Upper lobe of left lung (tissue), 6 donors: ENCODE measurements around the gene SAMD11. TPM values are rescaled to one million over a fixed set of nuclear protein-coding genes. Genes with fewer than 3 reads are reported as not detected.

Source experiments
- ATAC-seq, 2 donors: fragments of 200-7000 bp; cut with Tn5 transposase; one replicate each; pipeline ENCODE4 v1.9.1; 2022; ENCODE audit warnings: mild to moderate bottlenecking in 2 of 2, moderate library complexity in 2 of 2; ENCODE audit not compliant: low FRiP score in 2 of 2
- DNase-seq, 2 donors: peaks; one replicate each; pipeline ENCODE4 v3.0.0-alpha.2; 2019 to 2020
- H3K27ac ChIP-seq, 4 donors: fragments of 200-600 bp; sonication (generic); one replicate each; pipeline ENCODE4 v1.5.1; 2016 to 2019
- H3K27me3 ChIP-seq, 4 donors: fragments of 200-600 bp; sonication (generic); one replicate each; pipeline ENCODE4 v1.5.1; 2017 to 2019
- H3K36me3 ChIP-seq, 4 donors: fragments of 200-600 bp; sonication (generic); one replicate each; pipeline ENCODE4 v1.5.1; 2016 to 2019
- H3K4me1 ChIP-seq, 4 donors: fragments of 200-600 bp; sonication (generic); one replicate each; pipeline ENCODE4 v1.5.1; 2018 to 2019
- H3K4me3 ChIP-seq, 4 donors: fragments of 200-600 bp; sonication (generic); one replicate each; pipeline ENCODE4 v1.5.1; 2017 to 2019; ENCODE audit warnings: mild to moderate bottlenecking in 2 of 4, moderate library complexity in 1 of 4
- H3K9me3 ChIP-seq, 4 donors: fragments of 200-600 bp; sonication (generic); one replicate each; pipeline ENCODE4 v1.5.1; 2018 to 2019
- EP300 ChIP-seq, 4 donors: sonication (generic); formaldehyde crosslinking; IDR thresholded peaks; one replicate each; pipeline ENCODE4 v1.5.1; 2017; ENCODE audit warnings: antibody characterized with exemption in 4 of 4, control low read depth in 2 of 4
- POLR2A ChIP-seq, 4 donors: fragments of 450-650 bp; IDR thresholded peaks; one replicate each; pipeline ENCODE4 v1.5.1; 2016 to 2017; ENCODE audit warnings: antibody characterized with exemption in 4 of 4, mild to moderate bottlenecking in 2 of 4
- POLR2AphosphoS5 ChIP-seq, 2 donors: sonication (generic); formaldehyde crosslinking; IDR thresholded peaks; one replicate each; pipeline ENCODE4 v1.5.1; 2017; ENCODE audit warnings: antibody characterized with exemption in 2 of 2
- WGBS, 2 donors: methylation state at CpG; one replicate each; pipeline ENCODE4 v1.1.5; 2017 to 2018; 5-methylcytosine and 5-hydroxymethylcytosine counted together
- total RNA-seq, 6 donors: library from RNA; depleted of rRNA in 4 of 6; stranded (reverse); fragments of >200 nt in 4 of 6; gene quantifications; one replicate each; pipeline versions ENCODE4 v1.1.0 to v1.2.1, GENCODE V29; 2016 to 2021
- TF ChIP-seq, protein P1 (sequence below), 6 experiments: fragments of 450-650 bp in 4 of 6; fragments of 200-600 bp in 2 of 6; sonication (generic) in 2 of 6; IDR thresholded peaks; one replicate each; pipeline ENCODE4 v1.5.1; 2016 to 2019; ENCODE audit warnings: antibody characterized with exemption in 6 of 6
- donor health status: DM: no; HTN: no; CAD: no; lungs with moderate emphysema.
- donor health status: DM: no; HTN: yes; CAD: no; lungs with severe emphysema.

SAMD11 gene
- total RNA-seq, 6 donors from 2014 or later = 1.0 to 9.3 (median 2.4) TPM

DNA sequence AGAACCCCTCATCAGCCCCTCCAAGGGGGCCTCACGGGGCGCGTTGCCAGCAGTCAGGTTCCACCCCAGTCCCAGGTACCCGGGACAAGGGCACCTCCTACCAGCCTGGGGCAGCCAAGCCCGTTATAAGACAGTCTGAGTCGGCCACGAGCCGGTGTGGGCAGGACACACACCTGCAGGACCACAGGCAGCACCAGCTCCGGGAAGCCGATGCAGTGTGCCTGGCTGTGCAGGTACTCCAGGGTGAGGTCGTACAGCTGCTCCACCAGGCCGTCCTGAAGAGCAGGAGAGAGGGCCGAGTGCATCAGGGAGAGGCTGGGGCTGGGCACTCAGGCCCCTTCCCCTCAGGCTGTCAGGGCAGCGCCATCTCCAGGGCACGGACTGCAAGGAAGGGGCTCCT, 24.2 kb downstream of the SAMD11 start:
- Histone ChIP-seq H3K27me3 (peaks cover 0 to 5% (median 2%) of the 10 kb centered on the region in 4 donors), H3K36me3 (peaks cover 13 to 87% (median 83%) of the 10 kb centered on the region in 4 donors), H3K9me3 (no peaks in the 10 kb centered on the region), H3K4me3 (no peak overlapping the region), H3K27ac (no peak overlapping the region), H3K4me1 (peaks cover under 1 to 4% (median 2%) of the 10 kb centered on the region in 4 donors)
- TF ChIP-seq, protein P1, sequence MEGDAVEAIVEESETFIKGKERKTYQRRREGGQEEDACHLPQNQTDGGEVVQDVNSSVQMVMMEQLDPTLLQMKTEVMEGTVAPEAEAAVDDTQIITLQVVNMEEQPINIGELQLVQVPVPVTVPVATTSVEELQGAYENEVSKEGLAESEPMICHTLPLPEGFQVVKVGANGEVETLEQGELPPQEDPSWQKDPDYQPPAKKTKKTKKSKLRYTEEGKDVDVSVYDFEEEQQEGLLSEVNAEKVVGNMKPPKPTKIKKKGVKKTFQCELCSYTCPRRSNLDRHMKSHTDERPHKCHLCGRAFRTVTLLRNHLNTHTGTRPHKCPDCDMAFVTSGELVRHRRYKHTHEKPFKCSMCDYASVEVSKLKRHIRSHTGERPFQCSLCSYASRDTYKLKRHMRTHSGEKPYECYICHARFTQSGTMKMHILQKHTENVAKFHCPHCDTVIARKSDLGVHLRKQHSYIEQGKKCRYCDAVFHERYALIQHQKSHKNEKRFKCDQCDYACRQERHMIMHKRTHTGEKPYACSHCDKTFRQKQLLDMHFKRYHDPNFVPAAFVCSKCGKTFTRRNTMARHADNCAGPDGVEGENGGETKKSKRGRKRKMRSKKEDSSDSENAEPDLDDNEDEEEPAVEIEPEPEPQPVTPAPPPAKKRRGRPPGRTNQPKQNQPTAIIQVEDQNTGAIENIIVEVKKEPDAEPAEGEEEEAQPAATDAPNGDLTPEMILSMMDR (IDR thresholded peaks at IDR 0.05) = no peak
- no peak for TF ChIP-seq POLR2AphosphoS5 (IDR thresholded peaks at IDR 0.05)
- no peak for TF ChIP-seq EP300 (IDR thresholded peaks at IDR 0.05)
- no peak for TF ChIP-seq POLR2A (IDR thresholded peaks at IDR 0.05)
- WGBS, 2 donors = 84 to 95% methylated on average over 3 to 15 of the region's 15 CpGs
- ATAC-seq (no peak), DNase-seq (peak in 1 of 2 donors; percentile 72)

DNA sequence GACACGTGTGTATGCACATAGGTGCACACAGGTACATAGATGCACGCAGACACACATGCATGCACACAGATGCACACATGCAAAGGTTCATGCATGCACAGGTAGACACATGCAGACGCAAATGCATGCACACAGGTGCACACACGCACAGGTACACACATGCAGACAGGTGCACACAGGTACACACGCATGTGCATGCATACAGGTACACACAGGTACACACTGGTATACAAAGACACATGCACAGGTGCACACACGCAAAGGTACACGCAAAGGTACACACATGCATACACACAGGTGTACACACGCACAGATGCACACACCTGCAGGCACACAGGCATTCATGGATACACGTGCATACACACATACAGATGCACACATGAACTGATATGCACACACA, 26.5 kb downstream of the SAMD11 start:
- H3K36me3 ChIP-seq = peaks cover 28 to 100% (median 95%) of the 10 kb centered on the region in 4 donors
- ATAC-seq (no peak), DNase-seq (no peak)
- no peaks in the 10 kb centered on the region for H3K27me3 ChIP-seq
- H3K4me3 ChIP-seq = no peak overlapping the region
- H3K27ac ChIP-seq = no peak overlapping the region
- no peak for TF ChIP-seq EP300 (IDR thresholded peaks at IDR 0.05)
- TF ChIP-seq, protein P1 (IDR thresholded peaks at IDR 0.05) = no peak
- TF ChIP-seq POLR2AphosphoS5 (IDR thresholded peaks at IDR 0.05) = no peak
- no peak for TF ChIP-seq POLR2A (IDR thresholded peaks at IDR 0.05)
- no peaks in the 10 kb centered on the region for H3K4me1 ChIP-seq
- 89 to 94% methylated on average over 9 of the region's 9 CpGs for WGBS, 2 donors
- H3K9me3 ChIP-seq = no peaks in the 10 kb centered on the region

DNA sequence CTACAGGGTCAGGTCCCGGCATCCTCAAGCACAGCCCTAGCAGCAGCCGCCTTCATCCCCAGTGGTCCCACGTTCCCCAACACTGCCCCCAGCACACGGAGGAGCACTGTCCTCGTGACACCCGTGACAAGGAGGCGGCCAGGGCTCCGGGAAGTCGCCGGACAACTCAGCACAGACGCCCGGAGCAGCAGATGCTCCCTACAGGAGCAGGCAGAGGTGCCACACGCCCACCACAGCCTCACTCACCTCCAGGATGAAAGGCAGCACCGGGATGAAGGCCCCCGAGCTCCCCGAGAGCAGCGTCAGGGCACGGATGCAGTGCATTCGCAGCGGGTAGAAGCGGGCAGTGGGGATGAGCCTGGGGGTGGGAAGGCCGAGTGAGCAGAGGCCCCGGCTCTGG, 27.2 kb downstream of the SAMD11 start:
- no peak for TF ChIP-seq POLR2A (IDR thresholded peaks at IDR 0.05)
- TF ChIP-seq POLR2AphosphoS5 (IDR thresholded peaks at IDR 0.05) = no peak
- no peak for TF ChIP-seq EP300 (IDR thresholded peaks at IDR 0.05)
- H3K4me3 ChIP-seq = no peak overlapping the region
- ATAC-seq (no peak), DNase-seq (peak in 1 of 2 donors; percentile 57)
- H3K27ac ChIP-seq = no peak overlapping the region
- H3K27me3 ChIP-seq = no peaks in the 10 kb centered on the region
- no peaks in the 10 kb centered on the region for H3K9me3 ChIP-seq
- H3K36me3 ChIP-seq = peaks cover 26 to 100% (median 96%) of the 10 kb centered on the region in 4 donors
- no peaks in the 10 kb centered on the region for H3K4me1 ChIP-seq
- 96 to 98% methylated on average over 17 to 23 of the region's 23 CpGs for WGBS, 2 donors

DNA sequence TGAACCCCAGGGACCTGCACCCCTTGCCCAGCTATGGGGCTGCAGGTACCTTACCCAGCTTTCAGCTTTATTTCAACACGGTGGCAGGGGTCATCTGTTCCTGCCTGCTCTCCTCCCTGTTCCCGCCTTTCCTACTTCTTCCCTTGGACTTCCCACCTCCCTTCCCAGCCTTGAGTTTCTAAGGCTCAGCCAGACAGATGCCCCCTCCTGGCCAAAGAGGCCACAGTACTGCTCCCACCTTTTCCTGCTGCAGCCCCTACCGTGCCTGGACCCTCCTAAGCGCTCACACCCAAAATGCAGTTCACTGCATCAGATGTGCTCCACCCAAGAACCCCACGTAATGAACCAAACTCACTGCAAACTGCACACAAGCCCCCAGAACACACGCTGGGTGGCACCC, 27.6 kb downstream of the SAMD11 start:
- H3K4me3 ChIP-seq = no peak overlapping the region
- no peaks in the 10 kb centered on the region for H3K9me3 ChIP-seq
- TF ChIP-seq, protein P1 (IDR thresholded peaks at IDR 0.05) = no peak
- TF ChIP-seq POLR2AphosphoS5 (IDR thresholded peaks at IDR 0.05) (no peak), EP300 (IDR thresholded peaks at IDR 0.05) (no peak), POLR2A (IDR thresholded peaks at IDR 0.05) (no peak)
- H3K36me3 ChIP-seq = peaks cover 25 to 100% (median 96%) of the 10 kb centered on the region in 4 donors
- H3K27ac ChIP-seq = no peak overlapping the region
- DNase-seq (no peak), ATAC-seq (no peak)
- 64 to 85% methylated on average over 5 to 6 of the region's 6 CpGs for WGBS, 2 donors
- H3K27me3 ChIP-seq = no peaks in the 10 kb centered on the region
- no peaks in the 10 kb centered on the region for H3K4me1 ChIP-seq

DNA sequence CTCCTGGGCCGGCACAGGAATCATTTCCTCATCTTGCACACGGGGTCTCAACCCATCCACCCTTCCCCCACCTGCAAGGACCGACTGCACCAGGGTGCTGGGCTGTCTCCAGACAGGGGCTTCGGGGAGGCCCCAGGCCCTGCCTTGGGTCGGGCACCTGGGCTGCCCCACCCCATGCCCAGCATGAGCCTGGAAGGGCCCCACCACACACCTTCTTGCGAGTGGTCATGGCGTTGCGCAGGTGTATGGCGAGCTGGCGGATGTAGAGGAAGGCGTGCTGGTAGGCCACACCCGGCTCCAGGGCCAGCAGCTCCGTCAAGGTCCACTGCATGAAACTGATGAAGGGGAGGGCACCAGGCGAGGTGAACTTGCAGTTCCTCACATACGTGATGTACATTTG, 28.5 kb downstream of the SAMD11 start:
- peak in 1 of 2 donors; percentile 67 for DNase-seq
- Histone ChIP-seq H3K27ac (no peak overlapping the region), H3K9me3 (no peaks in the 10 kb centered on the region), H3K27me3 (no peaks in the 10 kb centered on the region), H3K36me3 (peaks cover 25 to 100% (median 94%) of the 10 kb centered on the region in 4 donors), H3K4me3 (no peak overlapping the region), H3K4me1 (peaks cover 0 to 6% (median under 1%) of the 10 kb centered on the region in 4 donors)
- ATAC-seq = no peak
- 88 to 94% methylated on average over 7 to 15 of the region's 15 CpGs for WGBS, 2 donors
- TF ChIP-seq POLR2AphosphoS5 (IDR thresholded peaks at IDR 0.05) (no peak), EP300 (IDR thresholded peaks at IDR 0.05) (no peak), POLR2A (IDR thresholded peaks at IDR 0.05) (no peak)
- TF ChIP-seq, protein P1 (IDR thresholded peaks at IDR 0.05) = no peak
